NCI-H187 treated with DMSO at 0.1 percent for 48 hours (cell line): Measurements from ENCODE around the gene LANCL2.
"Not testable (repeated sequence)": the region's sequence is repeated elsewhere in the genome, so short reads cannot be mapped to it uniquely, and the experiment has no call there.

Experiments used
- DNase-seq: peaks from one replicate; lab custom pipeline; 2025; lab: John Stamatoyannopoulos, UW

LANCL2 gene, protein sequence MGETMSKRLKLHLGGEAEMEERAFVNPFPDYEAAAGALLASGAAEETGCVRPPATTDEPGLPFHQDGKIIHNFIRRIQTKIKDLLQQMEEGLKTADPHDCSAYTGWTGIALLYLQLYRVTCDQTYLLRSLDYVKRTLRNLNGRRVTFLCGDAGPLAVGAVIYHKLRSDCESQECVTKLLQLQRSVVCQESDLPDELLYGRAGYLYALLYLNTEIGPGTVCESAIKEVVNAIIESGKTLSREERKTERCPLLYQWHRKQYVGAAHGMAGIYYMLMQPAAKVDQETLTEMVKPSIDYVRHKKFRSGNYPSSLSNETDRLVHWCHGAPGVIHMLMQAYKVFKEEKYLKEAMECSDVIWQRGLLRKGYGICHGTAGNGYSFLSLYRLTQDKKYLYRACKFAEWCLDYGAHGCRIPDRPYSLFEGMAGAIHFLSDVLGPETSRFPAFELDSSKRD

DNA sequence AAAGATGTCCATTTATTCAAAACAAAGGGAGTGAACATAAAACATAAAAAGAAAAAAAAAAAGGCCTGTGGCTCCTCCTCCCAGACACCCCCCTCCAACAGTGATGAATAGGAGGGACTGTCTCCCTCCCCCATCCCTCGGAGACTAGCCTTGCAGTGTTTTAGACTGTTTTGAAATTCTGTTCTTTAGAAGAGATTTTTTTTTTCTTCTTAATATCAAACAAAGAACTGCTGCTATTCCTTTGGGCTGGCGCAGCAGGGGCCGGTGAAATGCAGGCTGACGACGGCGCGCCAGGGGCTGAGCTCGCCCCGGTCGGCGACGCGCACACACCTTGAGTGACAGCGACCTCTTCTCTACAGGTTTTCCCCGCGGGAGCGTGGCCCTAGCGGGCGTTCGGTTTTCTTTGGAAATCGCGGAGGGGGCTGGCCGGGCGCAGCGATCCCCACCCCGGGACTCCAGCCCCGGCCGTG is at the start of gene LANCL2:
Gene LANCL2, plus strand, starts transcription at position 133 of the 470 bp plus-strand sequence. CDS start 689 bp downstream, outside the sequence.
- DNase-seq = no peak

DNA sequence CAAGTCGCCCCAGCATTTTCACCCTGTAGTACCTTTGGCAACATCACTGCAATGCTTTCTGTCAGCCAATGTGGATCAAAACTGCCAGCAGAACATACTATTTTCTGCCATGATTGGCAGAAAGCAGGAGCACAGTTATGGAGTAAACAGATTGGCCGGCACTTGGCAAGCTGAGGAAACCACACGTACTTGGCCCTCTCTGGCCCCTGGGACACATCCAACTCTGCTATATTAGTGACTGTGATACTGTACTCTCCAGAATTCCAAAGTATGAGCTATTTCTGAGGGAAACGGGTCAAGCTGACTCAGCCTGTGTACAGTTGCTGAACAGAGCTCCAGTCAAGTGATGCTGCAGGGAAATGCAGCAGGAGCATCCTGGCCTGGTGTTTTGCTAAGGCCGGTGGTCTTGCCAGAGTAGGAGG is 39.8 kb upstream of the LANCL2 start:
- no peak for DNase-seq

DNA sequence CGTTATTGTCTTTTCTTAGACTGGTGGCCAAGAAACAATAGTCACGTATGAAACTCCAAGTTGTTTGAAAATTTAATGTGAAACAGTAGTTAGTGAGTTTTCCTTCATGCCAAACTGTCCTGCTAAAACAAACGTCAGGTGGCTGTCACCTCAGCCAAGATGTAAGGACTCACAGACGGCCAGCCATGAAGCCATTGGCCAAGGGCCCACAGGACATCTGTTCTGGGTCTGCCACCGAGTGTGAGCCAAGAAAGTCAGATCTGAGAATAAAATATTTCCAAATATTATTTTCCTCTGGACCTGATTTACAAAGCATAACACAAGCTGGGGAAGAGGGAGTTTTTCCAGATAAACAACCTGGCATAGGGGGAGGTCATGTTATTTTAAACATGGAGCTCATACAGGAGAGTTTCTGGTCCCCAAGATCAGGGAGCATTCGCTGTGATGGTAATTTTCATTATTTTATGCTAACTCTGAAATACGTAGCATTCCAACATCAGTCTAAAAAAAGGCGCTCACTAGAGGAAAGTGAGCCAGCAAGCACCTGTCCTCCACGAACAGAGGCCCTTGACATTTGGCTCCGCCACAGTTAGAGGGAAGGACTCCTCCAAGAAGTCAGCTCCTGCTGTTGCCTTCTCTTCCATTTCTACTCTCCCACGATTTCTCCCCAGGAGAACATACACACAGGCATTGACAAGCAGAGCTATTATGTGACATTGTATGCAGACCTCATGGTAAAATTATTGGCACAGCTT is 38.9 kb upstream of the LANCL2 start:
- DNase-seq = no peak

DNA sequence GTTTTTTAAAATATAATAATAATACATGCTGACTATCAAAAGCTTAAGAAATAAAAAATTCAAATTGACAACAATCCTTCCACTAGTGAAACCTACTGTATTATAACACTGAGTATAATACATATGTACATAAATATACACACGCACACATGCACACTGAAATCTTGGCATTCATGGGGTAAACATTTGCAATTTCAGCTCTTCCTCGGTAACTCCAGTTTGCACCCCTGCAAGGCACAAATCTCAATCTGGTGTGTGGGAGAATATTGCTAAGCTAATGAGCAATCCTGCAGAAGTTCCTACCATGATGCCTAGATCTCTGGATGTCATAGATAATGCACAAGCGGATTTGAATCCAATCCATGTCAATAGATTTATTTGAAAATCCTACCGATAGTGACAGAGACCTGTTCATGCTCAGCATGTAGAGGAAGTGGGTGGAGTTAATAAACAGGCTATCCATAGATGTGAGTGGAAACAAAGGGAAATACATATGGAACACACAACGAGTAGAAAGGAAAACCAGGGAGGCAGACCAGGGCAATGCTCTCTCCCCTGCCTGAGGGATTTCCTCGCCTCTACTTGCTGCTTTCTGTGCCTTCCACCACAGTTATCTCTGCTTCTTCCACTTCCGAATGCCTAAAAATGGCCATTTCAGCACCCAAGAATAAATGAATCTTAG is 38.1 kb upstream of the LANCL2 start:
- no peak for DNase-seq

DNA sequence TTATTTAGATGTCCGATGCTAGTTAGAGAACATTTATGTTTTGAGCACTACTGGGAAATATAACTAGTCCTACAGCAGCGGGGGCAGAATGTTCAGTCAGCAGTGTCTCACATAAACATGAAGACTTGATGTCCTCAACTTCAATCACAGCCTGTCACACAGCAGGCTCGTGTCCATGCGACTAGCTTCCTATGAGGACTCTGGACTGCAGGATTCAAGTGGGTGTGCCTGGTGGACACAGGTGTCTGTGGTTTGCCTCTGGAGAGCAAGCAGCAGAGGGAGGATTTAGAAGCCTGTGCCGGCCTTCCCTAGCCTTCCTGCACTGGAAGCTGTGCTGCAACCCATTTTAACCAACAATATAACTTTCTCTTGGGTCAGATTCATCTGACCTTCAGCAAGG is 30.0 kb upstream of the LANCL2 start:
- DNase-seq = no peak

DNA sequence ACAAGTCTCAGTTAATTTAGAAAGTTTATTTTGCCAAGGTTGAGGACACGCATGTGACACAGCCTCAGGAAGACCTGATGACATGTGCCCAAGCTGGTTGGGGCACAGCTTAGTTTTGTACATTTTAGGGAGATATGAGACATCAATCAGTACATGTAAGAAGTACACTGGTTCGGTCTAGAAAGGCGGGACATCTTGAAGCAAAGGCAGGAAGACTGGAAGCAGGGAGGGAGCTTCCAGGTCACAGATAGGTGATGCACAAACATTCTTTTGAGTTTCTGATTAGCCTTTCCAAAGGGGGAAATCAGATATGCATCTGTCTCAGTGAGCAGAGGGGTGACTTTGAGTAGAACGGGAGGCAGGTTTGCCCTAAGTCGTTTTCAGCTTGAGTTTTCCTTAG is 29.4 kb upstream of the LANCL2 start:
- no peak for DNase-seq

DNA sequence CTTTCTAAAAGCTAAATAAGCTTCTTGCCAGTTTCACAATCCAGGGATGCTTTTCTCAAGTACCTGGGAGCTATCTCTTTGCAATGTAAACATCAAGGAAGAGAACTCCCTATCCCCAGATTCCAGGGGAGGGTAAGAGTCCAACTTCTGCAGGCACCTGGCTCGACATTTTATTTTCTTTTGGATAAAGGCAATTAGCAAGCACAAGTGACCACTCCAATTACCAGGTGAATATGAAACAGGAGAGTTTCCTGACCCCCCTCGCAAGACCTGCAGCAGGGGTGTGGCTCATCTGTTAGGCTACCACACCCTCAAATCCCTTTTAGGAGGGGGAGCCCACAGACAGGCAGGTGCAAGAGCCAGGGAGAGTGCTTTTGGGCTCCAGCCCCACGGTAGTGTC is 28.6 kb upstream of the LANCL2 start:
- DNase-seq = no peak

DNA sequence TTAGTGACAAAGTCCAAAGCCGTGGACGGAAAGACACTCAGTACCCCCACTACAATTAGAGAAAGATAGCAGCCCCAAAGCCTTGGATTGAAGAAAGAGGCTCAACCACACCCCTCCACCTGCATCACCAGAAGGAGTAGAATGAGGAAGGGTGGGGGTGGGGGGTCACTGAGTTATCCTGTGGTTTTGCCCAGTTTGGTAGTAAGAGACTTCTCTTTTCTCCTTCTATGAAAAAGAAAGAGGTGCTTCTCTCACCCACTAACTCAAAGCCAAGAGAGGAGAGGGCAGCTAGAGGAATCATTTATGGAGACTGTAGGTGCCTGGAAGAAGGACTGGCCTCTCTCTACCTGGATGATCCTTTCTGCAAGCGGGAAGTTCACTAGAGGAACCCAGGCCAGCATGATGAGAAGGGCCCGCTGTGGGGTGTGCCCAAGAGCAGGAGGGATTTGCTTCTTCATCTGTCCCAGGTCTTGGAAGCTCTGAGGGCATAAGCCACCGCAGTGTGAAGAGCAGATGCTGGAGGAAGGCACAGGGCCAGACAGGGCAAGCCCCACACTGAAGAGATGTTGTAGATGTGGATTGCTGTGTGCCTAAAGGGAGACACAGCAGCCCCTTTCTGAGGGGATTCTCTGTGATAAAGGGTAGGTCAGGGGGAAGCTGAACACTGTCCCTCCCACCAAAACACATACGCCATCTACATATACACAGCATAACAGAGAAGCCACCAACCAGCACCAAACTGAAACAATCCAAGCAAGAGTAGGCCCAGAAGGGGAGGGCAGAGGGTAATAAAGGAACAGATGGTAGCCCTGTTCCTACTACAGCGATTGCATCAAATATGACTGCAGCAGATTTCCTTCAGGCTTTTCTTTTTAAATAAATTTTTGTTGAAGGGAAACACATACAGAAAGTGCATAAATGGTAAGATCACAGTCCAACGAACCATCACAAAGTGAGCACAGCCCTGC is 25.8 kb upstream of the LANCL2 start:
- DNase-seq = no peak

DNA sequence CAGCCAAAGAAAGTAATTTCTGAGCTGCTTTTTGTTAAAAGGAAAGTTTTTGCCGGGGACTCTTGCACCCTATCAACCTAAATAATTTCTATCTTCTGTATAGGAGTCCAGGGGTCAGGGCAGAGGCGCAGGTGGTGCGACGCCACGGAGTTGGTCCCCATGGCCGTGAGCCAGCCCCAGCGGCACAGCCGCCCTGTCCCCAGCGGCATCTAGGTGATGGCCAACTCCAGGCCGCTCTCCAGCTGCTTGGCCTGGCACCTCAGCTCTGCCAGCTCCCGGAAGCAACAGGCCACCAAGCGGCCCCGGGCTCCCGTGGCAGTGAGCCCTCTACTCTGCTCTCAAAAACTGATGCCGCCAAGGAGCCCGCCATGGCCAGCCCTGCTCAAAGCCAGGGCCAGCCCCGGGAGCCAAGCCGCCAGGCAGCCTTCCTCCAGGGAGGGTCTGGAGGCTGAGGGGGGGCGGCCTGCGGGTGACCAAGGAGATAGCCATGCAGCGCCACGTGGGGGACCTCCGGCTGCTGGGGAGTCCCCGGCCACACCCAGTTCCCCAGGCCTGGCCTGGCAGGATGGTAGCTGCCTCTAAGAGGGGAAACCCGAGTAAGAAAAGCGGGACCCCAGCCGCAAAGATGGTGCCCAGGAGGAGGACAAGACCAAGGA is 22.8 kb upstream of the LANCL2 start:
- DNase-seq = no peak

DNA sequence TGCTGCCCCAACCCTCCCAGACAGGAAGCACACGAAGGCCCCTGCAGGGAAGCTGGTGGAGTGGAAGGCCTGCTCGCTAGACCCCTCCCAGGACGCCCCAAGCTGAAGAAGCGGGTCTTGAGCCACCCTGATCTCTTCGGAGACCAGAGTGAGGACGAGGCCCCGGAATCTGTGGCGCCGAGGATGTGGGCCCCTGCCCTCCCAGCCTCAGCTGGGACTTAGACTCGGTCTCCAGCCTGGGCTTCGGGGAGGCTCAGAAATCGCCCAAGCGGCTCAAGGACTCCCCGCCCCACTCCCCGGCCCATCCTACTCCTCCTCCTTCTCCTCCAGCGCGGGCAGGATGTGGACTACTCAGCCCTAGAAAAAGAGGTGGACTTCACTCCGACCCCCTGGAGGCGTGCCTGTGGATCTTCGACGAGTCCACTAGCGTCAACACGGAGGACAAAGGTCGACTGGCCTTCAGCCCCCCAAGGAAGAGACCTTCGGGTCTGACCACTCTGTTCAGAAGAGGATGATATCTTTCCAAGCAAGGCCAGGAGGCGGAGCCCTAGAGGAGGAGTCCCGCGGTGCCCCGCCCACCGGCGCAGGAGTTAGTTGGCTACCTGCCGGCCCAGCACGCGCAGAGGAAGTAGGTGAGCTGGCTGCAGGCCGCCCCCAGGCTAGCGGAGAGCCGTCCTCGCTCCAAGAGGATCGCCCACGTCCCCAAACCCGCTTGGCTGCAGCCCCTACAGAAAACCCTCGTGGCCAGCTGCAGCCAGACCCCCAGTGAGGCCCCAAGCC is 21.9 kb upstream of the LANCL2 start:
- DNase-seq = no peak

DNA sequence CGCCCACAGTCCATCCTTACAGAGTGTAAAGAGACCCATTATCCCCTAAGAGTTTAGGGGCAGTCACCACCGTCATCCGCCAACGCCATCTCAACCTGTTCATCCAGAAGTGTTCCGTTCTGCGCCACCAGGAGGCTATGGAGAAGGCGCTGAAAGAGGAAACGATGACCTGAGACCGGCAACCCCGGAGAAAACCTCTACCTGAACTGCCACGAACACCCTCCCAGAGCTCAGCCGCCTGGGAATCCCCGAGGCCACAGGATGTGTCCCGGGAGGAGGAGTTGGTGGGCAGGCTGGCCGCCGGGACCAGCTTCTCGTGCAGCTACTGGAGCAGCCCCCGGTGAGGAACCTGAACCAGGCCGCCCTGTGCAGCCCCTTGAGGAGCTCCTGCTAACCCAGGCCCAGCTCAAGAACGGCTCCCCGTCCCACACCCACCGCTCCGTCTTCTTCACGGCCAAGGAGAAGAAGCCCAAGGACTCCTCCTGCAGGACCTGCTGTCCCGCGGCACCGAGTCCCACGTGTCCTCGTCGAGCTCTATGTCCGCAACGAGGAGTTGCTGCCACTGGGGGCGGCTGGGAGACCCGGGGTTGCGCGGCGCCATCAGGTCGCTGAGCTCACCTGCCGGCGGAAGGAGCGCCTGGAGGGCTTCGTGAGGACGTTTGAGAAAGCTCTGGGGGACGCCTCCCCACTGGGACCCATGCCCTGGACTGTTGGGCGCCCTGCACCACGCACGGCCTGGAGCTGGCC is 21.1 kb upstream of the LANCL2 start:
- no peak for DNase-seq

DNA sequence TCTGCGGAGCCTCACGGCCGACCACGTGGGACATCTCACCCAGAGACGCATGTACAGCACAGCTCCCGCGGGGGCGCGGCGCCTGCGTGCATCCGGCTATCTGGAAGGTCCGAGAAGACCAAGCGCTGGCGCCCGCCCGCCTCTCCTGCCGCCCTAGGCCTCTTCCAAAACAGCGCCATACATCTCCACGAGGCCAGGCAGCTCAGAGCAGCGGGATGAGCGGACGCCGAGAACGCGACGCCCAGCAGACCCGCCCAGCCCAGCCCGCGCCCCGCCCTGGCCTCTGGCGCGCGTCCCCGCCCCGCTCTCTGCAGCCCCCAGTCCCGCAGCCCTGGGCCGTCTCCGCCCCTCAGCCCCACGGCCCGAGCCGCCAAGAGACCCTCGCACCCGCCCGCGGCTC is 20.3 kb upstream of the LANCL2 start:
- DNase-seq = no peak

DNA sequence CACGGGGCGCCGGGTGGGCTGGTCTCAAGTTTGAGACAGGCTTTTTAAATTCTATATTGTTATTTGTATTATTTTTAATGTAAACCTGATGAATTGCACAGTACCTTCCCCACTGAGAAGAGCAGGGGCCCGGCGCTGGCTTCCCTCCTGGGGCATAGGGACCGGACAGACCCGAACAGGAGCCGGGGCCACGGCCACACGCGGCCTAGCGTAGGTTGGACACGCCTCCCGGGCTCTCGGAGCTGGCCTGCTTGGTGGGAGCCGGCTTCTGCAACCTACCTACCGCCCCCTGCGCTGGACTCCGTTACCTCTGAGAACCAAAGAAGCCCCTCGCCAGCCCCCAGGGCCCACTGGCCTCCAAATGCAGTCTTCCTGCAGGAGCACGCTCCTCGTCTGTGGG is 19.8 kb upstream of the LANCL2 start:
- DNase-seq = no peak

DNA sequence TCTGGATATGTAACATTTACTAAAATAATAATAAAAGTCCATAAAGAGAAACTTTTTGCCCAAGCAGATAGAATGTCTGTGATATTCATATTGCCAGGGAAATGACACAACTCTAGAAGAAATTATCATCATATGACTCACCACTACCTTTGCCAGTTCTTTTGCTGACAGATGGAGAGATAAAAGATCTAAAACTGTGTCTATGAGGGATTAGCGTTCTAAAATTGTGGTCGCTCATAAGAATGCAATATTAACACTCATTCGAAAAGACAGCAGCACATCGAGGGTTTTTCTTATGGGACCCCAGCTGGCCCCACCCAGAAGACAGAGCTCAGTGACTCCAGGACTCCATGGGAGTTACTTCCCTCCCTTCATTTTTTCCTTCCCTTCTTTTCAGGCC is 16.6 kb upstream of the LANCL2 start:
- no peak for DNase-seq

DNA sequence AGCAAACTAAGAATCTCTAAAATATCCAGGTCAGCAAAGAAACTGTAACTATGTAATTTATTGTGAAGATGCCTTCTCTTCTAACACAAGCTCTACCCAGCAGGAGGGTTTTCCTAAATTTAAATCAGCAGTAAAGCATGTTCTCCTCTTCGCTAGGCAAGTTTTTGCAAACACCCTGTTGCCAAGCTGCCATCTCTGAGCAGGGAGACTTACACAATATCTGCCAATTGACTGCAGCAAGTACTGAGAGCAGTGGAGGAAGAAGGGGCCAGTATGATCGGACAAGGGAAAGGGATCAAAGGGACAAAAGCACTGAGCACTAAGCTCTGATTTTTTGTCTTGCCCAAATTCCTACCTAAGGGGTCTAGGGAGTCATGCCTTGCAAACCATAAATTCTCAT is 16.0 kb upstream of the LANCL2 start:
- no peak for DNase-seq

DNA sequence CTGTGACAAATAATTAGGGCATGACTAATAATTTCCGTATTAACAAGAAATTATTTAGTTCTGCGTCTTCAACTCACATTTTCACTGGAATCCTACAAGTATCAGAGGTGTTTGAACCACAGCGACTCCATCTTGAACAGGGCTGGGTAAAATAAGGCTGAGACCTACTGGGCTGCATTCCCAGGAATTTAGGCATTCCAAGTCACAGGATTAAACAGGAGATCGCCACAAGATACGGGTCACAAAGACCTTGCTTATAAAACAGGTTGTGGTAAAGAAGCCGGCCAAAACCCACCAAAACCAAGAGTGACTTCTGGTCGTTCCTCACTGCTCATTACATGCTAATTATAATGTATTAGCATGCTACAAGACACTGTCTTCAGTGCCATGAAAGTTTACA is 14.9 kb upstream of the LANCL2 start:
- DNase-seq = no peak

DNA sequence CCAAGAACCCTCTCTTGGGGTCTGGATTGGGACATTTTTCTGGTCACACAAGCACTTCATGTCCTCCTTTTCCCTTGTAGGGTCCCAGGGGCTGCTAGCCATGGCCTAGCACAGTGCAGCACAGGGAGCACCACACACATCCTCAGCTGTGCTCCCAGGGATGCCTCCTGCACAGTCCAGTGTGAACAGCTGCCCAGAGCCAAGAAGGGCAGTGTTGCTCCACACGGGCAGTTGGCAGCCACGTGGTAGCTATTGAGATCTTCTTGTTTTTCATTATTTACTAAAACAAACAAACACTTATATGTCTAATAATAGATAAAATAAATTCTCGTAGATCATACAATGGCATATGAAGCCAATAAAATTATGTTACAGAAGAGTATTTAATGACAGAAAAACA is 13.9 kb upstream of the LANCL2 start:
- DNase-seq = no peak

DNA sequence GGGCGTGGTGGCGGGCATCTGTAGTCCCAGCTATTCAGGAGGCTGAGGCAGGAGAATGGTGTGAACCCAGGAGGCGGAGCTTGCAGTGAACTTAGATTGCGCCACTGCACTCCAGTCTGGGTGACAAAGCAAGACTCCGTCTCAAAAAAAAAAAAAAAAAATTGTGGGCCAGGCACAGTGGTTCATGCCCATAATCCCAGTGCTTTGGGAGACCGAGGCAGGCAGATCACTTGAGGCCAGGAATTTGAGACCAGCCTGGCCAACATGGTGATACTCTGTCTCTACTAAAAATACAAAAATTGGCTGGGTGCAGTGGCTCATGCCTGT is 12.2 kb upstream of the LANCL2 start:
- DNase-seq = not testable (repeated sequence)

DNA sequence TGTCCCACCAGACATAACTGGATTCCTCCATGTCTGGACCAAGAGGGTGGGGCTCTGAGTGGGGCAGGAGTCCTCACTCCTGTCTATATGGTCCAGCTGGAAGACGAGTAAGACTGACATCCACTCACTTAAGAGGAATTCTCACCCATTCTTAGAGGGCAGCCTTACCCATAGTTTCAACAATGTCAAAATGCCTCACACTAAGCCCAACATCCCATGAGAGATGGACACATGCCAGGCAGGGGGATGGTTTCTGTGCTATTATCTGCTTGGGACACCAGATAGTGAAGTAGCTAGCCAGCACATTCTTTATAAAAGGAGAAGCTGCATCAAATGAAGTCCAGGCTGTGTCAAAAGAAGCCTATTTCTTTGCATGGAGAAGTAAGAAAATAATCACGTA is 4.7 kb upstream of the LANCL2 start:
- DNase-seq = no peak

DNA sequence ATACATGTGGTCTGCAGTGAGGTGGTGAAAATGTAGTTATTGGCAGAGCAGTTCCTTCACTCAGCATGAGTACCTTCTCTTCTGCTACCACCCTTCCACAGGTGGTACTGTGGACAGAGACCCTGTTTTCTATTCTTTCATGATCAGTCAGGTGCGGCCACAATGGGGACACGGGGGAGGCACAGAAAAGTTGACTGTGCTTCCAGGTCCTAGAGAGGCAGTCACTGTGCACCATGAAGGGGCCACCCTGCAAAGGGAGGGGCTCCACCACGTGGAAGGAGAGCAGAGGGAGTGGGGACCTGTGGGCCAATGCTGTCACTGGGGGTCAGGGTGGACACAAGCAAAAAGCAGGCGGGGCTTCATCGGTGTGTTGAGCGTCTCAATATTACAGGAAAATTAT is 3.6 kb upstream of the LANCL2 start:
- DNase-seq = no peak
